NCI-H2081 treated with DMSO at 0.1 percent for 48 hours (cell line): ENCODE measurements around the gene GALNT18.
"Not testable (repeated sequence)": the region's sequence is repeated elsewhere in the genome, so short reads cannot be mapped to it uniquely, and the experiment has no call there.

Experiments used
- DNase-seq: peaks from one replicate; lab custom pipeline; 2025; lab: John Stamatoyannopoulos, UW

The GALNT18 gene

DNA sequence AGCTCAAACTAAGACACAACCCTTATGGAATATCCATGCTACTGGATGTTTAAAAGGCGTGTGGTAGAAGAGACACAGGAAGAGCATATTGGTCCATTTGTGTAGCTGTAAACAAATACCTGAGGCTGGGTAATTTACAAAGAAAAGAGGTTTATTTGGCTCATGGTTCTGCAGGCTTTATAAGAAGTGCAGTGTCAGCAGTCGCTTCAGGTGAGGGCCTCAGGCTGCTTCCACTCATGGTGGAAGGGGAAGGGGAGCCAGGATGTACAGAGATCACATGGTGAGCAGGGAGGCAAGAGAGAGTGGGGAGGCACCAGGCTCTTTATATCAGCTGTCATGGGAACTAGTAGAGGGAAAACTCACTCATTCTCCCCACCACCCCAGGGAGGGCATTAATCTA is 237.0 kb downstream of the GALNT18 start:
- no peak for DNase-seq

DNA sequence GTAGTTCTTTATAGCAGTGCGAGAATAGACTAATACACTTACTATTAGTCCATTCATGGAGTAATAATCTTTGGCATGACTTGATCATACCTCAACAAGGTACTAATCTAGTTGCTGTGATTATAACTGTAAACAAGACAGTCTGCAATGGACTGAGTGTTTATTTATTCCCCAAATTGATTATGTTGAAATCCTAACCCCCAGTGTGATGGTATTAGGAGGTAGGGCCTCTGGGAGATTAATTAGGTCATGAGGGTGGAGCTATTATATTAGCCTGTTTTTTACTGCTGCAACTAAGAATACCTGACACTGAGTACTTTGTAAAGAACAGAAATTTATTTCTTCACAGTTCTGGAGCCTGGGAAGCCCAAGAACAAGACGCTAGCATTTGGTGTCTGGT is 237.8 kb downstream of the GALNT18 start:
- DNase-seq, result no peak

- no peak for DNase-seq
Measured at GRCh38 chr11:11382858-11383532, 238.8 kb downstream of the GALNT18 start.

DNA sequence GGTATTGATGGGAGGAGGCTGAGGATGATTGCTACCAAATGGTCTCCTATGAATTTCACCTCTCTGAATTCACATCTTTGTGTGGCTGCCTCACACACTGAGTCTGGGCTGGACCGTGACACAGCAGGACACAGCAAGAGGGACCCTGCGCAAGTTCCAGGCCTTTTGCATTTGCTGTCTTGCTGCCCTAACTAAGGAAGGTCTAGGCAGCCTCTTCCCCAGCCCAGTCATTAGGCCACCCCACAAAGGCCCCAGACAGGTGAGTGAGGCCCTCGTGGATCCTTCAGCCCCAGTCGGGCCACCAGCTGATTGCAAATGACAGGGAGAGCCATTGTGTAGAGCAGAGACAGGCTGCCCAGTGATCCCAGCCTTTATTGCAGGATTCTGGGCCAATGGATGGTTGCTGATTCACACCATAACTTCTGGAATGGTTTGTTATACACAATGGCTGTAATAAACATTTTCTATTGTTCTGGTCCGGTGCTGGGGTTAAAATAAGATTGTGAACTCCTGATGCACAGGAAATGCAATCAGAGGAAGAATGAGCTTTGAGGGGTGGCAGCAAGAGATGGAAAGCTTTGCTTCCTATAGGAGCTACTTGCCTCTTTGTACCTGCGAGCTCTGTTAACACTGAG is 240.2 kb downstream of the GALNT18 start:
- DNase-seq, result no peak

DNA sequence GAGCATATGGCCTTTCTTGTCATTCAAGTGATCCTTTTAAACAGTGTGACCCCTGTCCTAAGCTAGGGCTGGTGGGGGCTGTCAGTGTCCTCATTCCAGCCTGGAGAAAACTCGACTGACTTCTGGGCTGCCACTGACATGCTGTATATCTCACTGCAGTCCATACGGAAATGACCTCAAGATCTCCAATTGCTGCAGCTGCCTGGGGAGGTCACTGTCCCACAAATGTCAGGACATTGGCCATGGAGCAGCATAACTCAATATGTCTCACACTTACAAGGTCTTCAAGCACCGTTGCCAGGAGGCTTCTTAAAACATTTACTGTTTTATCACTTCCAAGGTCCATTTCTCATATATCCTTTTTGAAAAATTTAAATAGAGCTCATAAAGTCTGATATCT is 240.9 kb downstream of the GALNT18 start:
- DNase-seq, result no peak

GRCh38 chr11:11380340-11380739 is 241.5 kb downstream of the GALNT18 start:
- no peak for DNase-seq

DNA sequence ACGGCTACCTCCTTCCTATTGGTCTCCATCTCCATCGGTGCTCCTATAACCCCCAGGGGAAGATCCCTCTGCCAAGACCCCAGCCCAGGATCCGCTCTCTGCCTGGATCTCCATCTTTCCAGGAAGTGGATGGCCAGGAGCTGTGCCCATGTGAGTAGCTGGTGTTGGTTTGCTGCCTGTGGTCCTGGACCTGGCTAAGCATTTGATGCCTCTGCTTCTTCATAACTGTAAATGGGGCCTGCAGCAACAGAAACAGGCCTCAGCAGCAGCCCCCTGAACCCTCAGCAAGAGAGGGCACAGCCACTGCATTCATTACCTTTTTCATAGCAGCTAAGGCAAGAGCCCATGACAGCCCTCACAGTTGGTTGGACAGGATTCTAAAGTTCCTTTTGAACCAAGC is 242.1 kb downstream of the GALNT18 start:
- no peak for DNase-seq

- DNase-seq, result no peak
Measured at GRCh38 chr11:11378184-11378940, 243.4 kb downstream of the GALNT18 start.

GRCh38 chr11:11374358-11375148 is 247.3 kb downstream of the GALNT18 start:
- no peak for DNase-seq

DNA sequence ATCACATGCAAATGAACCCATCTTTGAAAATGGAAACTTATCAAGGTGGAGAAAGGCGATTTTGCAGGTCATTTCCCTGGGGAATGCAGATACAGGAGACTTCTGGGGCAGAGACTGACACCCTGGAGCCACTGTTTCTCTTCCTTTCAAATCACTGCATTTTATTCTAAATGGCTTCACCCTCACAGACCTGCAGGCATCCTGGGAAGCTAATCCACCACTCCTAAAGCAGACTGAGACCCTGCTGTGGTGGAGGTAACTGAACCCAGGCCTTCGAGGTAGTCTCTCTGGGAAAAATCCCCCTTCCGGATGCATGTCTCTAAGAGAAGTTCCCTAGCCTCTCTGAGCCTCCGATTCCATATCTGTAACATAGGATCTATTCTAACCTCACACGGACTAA is 247.9 kb downstream of the GALNT18 start:
- DNase-seq, result no peak

DNA sequence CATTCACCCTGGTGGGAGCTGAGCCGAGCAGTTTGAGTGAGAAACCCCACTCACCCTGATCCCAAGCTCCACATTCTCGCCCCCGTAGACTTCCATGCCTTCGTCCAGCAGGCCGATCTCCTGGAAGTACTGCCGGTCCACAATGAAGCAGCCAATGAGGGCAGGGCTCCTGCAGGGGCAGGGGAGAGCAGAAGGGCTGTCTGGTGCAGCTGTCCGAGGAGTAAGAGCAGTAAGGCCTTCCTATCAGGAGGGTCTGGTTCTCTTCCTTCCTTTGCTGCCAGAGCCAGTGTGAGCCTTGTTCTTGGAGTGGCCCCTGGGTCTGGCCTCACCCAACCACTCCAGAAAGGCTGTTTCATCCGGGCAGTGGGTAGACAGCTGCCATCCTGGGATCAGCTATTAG is 249.3 kb downstream of the GALNT18 start:
- DNase-seq, result no peak

- DNase-seq, result no peak
Measured at GRCh38 chr11:11370962-11371303, 250.9 kb downstream of the GALNT18 start.

DNA sequence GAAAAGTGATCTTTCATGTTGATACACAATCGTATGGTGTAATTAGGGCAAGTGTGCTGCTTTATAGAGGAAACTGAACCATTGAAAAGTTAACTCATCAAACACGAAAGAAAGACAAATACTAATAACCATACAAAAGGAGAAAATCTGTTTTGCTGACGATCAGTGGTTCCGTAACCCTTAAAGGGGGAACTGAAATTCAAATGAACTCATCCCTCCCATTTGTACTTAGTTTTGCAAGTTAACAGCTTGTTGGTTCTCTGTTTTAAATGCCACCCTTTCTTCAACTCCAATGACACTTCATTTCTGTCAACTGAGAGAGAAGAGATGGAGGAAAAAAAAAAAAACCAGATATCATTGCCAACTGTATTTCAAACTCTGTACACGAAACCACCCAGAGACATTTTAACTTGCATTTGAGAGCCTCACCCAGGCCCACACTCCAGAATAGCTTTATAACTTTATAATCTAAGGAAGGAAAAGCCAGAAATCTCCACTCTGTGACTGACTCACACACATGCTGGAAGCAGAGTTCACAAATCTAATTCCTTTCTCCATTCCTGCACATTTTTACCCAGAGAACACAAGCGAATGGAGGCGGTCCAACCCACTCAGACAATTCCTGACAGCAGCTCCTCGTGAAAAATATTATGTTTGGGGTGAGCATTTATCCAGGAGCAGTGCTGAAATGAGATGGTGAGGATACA is 251.4 kb downstream of the GALNT18 start:
- DNase-seq, result no peak

DNA sequence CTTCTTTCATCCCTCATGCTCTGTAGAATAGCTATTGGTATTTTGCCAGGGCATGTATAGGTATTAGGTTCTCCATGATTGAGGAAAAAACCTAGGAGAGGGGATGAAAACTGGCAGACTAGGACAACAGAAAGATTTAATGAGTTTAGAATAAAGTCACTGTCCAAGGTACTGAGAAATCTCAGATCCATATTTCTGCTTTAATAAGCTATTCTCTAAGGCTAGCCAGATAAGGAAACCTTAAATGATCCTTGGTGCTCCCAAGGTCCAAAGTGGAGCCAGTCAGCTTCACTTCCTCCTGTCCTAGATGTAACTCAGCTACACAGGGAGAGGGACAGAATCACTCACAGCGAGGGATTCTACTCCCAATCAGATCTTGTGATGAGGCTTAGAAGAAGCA is 255.0 kb downstream of the GALNT18 start:
- no peak for DNase-seq

DNA sequence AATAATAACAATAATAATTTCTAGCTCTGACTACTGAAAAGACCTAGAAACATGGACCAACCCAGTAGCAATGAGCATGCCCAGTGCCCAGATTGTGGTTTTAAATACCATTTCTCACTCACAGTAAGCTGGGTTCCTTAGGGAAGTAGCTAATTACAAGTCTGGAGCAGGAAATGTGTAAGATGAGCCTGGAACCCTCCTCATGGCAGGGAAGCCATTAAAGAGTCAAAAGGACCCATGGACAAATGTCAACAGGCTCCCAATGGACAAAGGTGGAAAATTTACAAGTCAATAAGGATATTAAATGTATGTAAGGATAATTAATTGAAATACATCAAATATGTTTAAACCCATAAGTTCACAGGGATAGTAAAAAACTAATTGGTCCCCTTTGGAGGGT is 258.1 kb downstream of the GALNT18 start:
- DNase-seq, result no peak

- no peak for DNase-seq
Measured at GRCh38 chr11:11359611-11360010, 262.2 kb downstream of the GALNT18 start.

DNA sequence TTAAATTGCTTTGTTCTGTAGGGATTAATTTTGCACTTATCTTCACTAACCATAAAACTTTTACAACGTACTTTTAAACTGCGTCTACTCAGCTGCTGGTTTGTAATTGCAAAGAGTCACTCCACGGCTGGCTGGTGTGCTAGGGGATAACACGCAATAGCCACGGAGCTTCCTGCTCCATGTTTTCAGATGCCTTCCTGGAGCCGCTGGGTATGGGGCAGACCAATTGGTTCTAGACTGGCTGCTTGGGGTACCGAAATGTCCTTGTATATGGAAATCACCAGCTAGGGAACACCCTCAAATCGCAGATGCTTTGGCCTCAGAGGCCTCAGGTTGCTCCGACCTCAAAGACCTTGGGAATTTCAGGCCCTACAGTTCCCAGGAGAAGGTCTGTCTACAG is 265.0 kb downstream of the GALNT18 start:
- DNase-seq, result no peak

- DNase-seq, result not testable (repeated sequence)
Measured at GRCh38 chr11:11352878-11353277, 268.9 kb downstream of the GALNT18 start, which contains the start of gene CSNK2A3. Gene CSNK2A3, minus strand, starts transcription at chr11:11353250. Its CDS starts 131 bp downstream, at chr11:11353119.

DNA sequence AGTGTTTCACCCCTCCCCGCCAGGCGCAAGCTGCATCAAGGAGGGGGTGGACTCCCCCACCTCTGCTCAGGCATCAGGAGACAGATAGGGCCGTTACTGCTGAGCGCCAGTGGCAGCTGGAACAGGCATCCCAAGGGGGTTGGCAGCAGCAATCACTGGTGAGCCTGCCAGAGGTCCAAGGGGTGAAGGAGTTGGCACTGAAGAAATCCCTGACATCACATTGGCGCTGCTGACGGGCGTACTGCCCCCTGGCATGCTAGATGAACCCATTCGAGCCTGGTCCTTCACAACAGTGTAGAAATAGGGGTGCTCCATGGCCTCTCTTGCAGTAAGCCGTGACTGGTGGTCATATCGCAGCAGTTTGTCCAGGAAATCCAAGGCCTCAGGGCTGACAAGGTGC is 270.0 kb downstream of the GALNT18 start:
- not testable (repeated sequence) for DNase-seq

DNA sequence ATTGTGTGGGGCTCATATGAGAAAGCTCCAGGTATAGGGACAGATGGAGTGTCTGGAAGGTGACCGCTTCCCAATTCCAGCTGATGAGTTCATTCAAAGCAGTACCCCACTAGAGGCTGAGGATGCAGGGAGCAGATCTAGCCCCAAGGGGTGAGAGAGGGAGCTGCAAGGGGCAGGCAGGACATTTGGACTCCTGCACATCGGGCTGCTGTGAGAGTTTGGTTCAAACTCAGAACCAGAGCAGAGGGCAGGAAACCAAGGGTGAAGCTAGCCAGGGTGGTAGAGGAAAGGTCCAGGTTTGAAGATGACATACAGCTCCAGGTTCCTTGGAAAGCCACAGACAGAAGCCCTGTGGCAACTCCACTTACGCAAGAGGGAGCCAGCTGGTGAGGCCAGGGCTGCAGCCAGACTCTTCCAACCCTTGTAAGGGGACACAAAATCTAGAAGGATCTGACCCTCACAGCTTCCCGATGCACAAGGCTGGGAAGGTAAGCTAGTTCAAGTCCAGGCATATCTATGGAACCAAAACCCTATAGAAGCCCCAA is 270.7 kb downstream of the GALNT18 start:
- DNase-seq, result no peak

DNA sequence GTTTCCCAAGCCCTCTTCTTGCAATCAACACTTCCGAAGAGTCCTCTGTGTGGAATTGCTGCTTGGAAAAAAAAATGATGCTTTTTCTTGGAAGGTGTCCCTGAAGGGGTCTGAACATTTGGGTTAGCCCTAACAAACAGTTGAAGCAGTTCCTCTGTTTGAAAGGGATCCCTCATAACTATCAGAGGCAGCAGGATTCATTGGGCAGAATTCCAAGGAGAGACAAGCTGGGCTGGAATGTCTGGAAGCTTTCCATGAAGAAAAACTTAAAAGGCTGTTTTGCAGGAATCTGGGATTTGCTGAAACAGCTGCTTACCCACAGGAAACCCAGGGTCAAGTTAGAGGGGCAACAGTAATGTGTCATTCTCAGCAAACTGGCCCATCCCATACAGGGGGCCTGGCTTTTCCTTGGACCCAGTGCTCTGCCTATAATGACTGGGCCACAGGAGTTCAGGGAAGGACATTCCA is 271.9 kb downstream of the GALNT18 start:
- no peak for DNase-seq
